CD14-positive monocyte (primary cell): Measurements from ENCODE around the gene RBM19. TPM values are rescaled to one million over a fixed set of nuclear protein-coding genes. Genes with fewer than 3 reads are reported as not detected.

Experiments
- DNase-seq, 3 donors: peaks; one replicate each; pipeline ENCODE4 v3.0.0-alpha.2; 2011 to 2022
- H2AFZ ChIP-seq: 2 replicates; pipeline ENCODE4 v1.6.0; 2012; ENCODE audit warnings: mild to moderate bottlenecking, low read depth, low read length, inconsistent platforms; ENCODE audit not compliant: insufficient read depth, poor library complexity, severe bottlenecking
- H3K27ac ChIP-seq, 2 donors: 1 replicate in 1 of 2; 2 replicates in 1 of 2; pipeline ENCODE4 v1.5.1; 2012 to 2013; ENCODE audit warnings: low read length in 2 of 2, control low read depth in 1 of 2, inconsistent platforms in 1 of 2, low read depth in 1 of 2, mild to moderate bottlenecking in 1 of 2
- H3K27me3 ChIP-seq, 2 donors: one replicate each; pipeline versions ENCODE4 v1.6.0 to v1.6.1; 2011 to 2013; ENCODE audit warnings: low read length in 2 of 2; ENCODE audit not compliant: control insufficient read depth in 2 of 2, insufficient read depth in 2 of 2
- H3K36me3 ChIP-seq, 2 donors: replicated peaks in 1 of 2; 1 replicate in 1 of 2; 2 replicates in 1 of 2; pipeline versions ENCODE4 v1.5.1 to v1.6.1; 2012 to 2013; ENCODE audit warnings: low read length in 2 of 2, control low read depth in 1 of 2, inconsistent platforms in 1 of 2, mild to moderate bottlenecking in 1 of 2; ENCODE audit not compliant: insufficient read depth in 2 of 2, control insufficient read depth in 1 of 2
- H3K4me1 ChIP-seq, 2 donors: 1 replicate in 1 of 2; 2 replicates in 1 of 2; pipeline versions ENCODE4 v1.5.1 to v1.6.1; 2012 to 2013; ENCODE audit warnings: low read length in 2 of 2, control low read depth in 1 of 2, inconsistent platforms in 1 of 2, mild to moderate bottlenecking in 1 of 2, moderate library complexity in 1 of 2; ENCODE audit not compliant: insufficient read depth in 2 of 2, control insufficient read depth in 1 of 2
- H3K4me2 ChIP-seq: replicated peaks from 2 replicates; pipeline ENCODE3; 2012; ENCODE audit warnings: low read length, moderate library complexity, mild to moderate bottlenecking; ENCODE audit not compliant: poor library complexity, severe bottlenecking; ENCODE audit errors: extremely low read depth
- H3K4me3 ChIP-seq, 3 experiments: fragments of 200-600 bp in 1 of 3; sonication (generic) in 1 of 3; replicated peaks in 1 of 3; 1 replicate in 2 of 3; 2 replicates in 1 of 3; pipeline ENCODE4 v1.5.1; 2011 to 2013; ENCODE audit warnings: low read length in 3 of 3, mild to moderate bottlenecking in 3 of 3, control low read depth in 2 of 3, low read depth in 2 of 3, inconsistent platforms in 1 of 3, moderate library complexity in 1 of 3
- H3K79me2 ChIP-seq: 2 replicates; pipeline ENCODE4 v1.6.0; 2012; ENCODE audit warnings: mild to moderate bottlenecking, control low read depth, inconsistent platforms, low read length, moderate library complexity; ENCODE audit not compliant: insufficient read depth
- H3K9ac ChIP-seq: 2 replicates; pipeline ENCODE4 v1.6.0; 2017; ENCODE audit warnings: low read length, mild to moderate bottlenecking; ENCODE audit not compliant: insufficient read depth, poor library complexity, severe bottlenecking
- H3K9me3 ChIP-seq, 2 donors: replicated peaks in 1 of 2; 1 replicate in 1 of 2; 2 replicates in 1 of 2; pipeline versions ENCODE4 v1.5.1 to v1.6.1; 2012 to 2013; ENCODE audit warnings: low read length in 2 of 2, control low read depth in 1 of 2; ENCODE audit not compliant: control insufficient read depth in 1 of 2, insufficient read depth in 1 of 2
- H4K20me1 ChIP-seq: 2 replicates; pipeline ENCODE4 v1.6.0; 2012; ENCODE audit warnings: mild to moderate bottlenecking, low read length, control low read depth, moderate library complexity; ENCODE audit not compliant: insufficient read depth
- H3K27ac Mint-ChIP-seq, 7 donors: one replicate each; pipeline ENCODE4 v1.8.0; 2020; ENCODE audit warnings: mild to moderate bottlenecking in 7 of 7, mixed read lengths in 7 of 7, moderate library complexity in 6 of 7, inconsistent platforms in 2 of 7
- H3K27me3 Mint-ChIP-seq, 3 donors: one replicate each; pipeline ENCODE4 v1.8.0; 2021 to 2022; ENCODE audit warnings: low read depth in 3 of 3, mild to moderate bottlenecking in 3 of 3, mixed read lengths in 3 of 3, moderate library complexity in 3 of 3, inconsistent platforms in 1 of 3
- H3K36me3 Mint-ChIP-seq, 2 donors: one replicate each; pipeline ENCODE4 v1.8.0; 2020; ENCODE audit warnings: mixed read lengths in 2 of 2, inconsistent platforms in 1 of 2, mild to moderate bottlenecking in 1 of 2
- H3K4me1 Mint-ChIP-seq: one replicate; pipeline ENCODE4 v1.8.0; 2020; ENCODE audit warnings: mild to moderate bottlenecking, mixed read lengths
- H3K4me3 Mint-ChIP-seq, 2 donors: one replicate each; pipeline ENCODE4 v1.8.0; 2020; ENCODE audit warnings: mild to moderate bottlenecking in 2 of 2, mixed read lengths in 2 of 2, moderate library complexity in 1 of 2
- H3K9me3 Mint-ChIP-seq, 7 donors: one replicate each; pipeline ENCODE4 v1.8.0; 2020 to 2022; ENCODE audit warnings: mixed read lengths in 7 of 7, mild to moderate bottlenecking in 6 of 7, moderate library complexity in 6 of 7, inconsistent platforms in 2 of 7
- CTCF ChIP-seq: fragments of 200-600 bp; IDR thresholded peaks from one replicate; pipeline ENCODE4 v1.8.0; 2022; ENCODE audit warnings: antibody characterized with exemption, mild to moderate bottlenecking
- WGBS: methylation state at CpG from one replicate; pipeline ENCODE4 v1.1.5; 2013; ENCODE audit warnings: missing lambda C conversion rate; ENCODE audit not compliant: insufficient coverage; 5-methylcytosine and 5-hydroxymethylcytosine counted together
- intact Hi-C, 2 donors: fragments of 100-400 bp; cut with micrococcal nuclease; formaldehyde crosslinking; loops; one replicate each; pipeline versions ENCODE4 v1.15.0 to v1.15.1; 2023
- polyA plus RNA-seq, 3 donors: library from polyadenylated mRNA; depleted of rRNA in 1 of 3; unstranded in 2 of 3; stranded (reverse) in 1 of 3; fragments of 300-500 nt in 2 of 3; fragments of >200 nt in 1 of 3; fragmentation: Illumina TruSeq in 2 of 3; gene quantifications; 1 replicate in 2 of 3; 2 replicates in 1 of 3; pipeline ENCODE4 v1.2.3, GENCODE V29; 2012 to 2021

RBM19 gene
- polyA plus RNA-seq, 3 donors: 2.1 to 30.4 (median 2.2) TPM

DNA sequence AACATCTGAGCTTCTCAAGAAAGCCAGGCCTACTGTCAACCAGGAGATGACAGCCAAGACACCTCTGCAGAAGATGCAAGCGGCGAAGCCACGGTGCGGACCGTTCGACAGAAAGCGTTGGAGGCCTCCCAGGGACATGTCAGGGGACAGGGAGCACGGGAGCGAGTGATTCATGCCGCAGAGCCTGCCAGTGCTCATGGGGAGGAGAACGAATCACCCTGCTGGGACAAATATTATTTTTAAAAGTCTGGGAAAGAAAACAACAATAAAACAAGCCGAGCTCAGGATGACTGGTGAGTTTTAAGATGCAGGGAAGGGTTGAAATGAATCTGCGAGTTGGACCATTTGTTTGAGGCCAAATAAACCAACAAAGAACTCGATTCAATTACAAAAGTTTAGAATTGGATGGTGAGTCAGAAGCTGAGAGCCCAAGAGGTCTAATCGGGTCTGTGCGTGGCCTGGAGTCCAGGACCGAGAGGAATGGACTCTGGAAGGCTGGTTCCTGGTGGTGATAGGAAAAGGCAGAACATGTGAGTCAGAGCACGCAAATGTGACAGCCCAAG lies 91.0 kb downstream of the RBM19 start:
- intact Hi-C loops: no loop called here
- Mint-ChIP-seq H3K27ac (peak overlapping the region in 2 of 7 donors; percentile 46 to 56), H3K36me3 (peaks cover 32 to 43% of the 10 kb centered on the region in 2 donors), H3K4me1 (peaks cover 7% of the 10 kb centered on the region), H3K27me3 (peaks cover 0 to 2% (median 0%) of the 10 kb centered on the region in 3 donors), H3K9me3 (peaks cover 0 to 2% (median 0%) of the 10 kb centered on the region in 7 donors), H3K4me3 (no peak overlapping the region)
- Histone ChIP-seq H3K4me3 (no peak overlapping the region), H2AFZ (no peak overlapping the region), H3K4me2 (no peak overlapping the region), H3K4me1 (no peaks in the 10 kb centered on the region), H3K9me3 (no peaks in the 10 kb centered on the region), H3K9ac (no peak overlapping the region), H3K27ac (no peak overlapping the region), H4K20me1 (no peaks in the 10 kb centered on the region), H3K27me3 (no peaks in the 10 kb centered on the region), H3K36me3 (peaks cover 3 to 28% of the 10 kb centered on the region in 2 donors), H3K79me2 (no peaks in the 10 kb centered on the region)
- TF ChIP-seq CTCF: no peak
- 96% methylated on average over 12 of the region's 18 CpGs for WGBS
- no peak for DNase-seq

DNA sequence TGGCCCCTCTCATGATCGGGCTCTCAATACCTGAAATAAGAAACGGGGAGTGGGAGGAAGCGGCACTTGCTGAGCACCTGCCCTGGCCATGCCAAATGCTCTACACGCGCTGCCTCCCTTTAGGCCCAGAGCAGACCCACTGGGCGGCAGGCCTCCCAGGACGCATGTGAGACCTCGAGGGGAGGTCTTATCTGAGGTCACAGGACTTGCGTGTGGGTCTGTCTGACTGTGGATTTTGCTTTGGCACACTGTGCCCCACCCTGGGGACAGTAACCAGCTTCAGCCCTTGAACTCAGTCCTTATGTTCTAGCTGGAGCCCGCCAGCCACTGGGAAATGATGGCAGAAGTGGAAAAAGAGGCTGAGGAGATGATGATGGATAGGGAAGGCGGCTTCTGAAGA lies 91.8 kb downstream of the RBM19 start:
- H3K4me3 Mint-ChIP-seq: no peak overlapping the region
- peaks cover 3% of the 10 kb centered on the region for H3K4me1 Mint-ChIP-seq
- intact Hi-C loops: no loop called here
- peaks cover 3 to 28% of the 10 kb centered on the region in 2 donors for H3K36me3 ChIP-seq
- no peak for TF ChIP-seq CTCF
- DNase-seq: no peak
- no peaks in the 10 kb centered on the region for H4K20me1 ChIP-seq
- no peaks in the 10 kb centered on the region for H3K9me3 ChIP-seq
- no peak overlapping the region for H3K9ac ChIP-seq
- peaks cover 31 to 44% of the 10 kb centered on the region in 2 donors for H3K36me3 Mint-ChIP-seq
- no peaks in the 10 kb centered on the region for H3K27me3 Mint-ChIP-seq
- 94% methylated on average over 8 of the region's 11 CpGs for WGBS
- H3K4me3 ChIP-seq: no peak overlapping the region
- no peaks in the 10 kb centered on the region for H3K79me2 ChIP-seq
- H3K27ac ChIP-seq: no peak overlapping the region
- H3K4me2 ChIP-seq: no peak overlapping the region
- peaks cover 0 to 2% (median 0%) of the 10 kb centered on the region in 7 donors for H3K9me3 Mint-ChIP-seq
- H3K27ac Mint-ChIP-seq: peak overlapping the region in 2 of 7 donors; percentile 42 to 44
- H2AFZ ChIP-seq: no peak overlapping the region
- H3K27me3 ChIP-seq: no peaks in the 10 kb centered on the region
- H3K4me1 ChIP-seq: no peaks in the 10 kb centered on the region
